Fibroblast of mammary gland (primary cell): ENCODE results near the gene PRKAG2.

Experiments used
- DNase-seq: peaks from one replicate; pipeline ENCODE4 v3.0.0-alpha.2; 2010; ENCODE audit warnings: low read depth
- H3K4me3 ChIP-seq: 2 replicates; pipeline ENCODE4 v1.5.1; 2011; ENCODE audit warnings: low read depth, mild to moderate bottlenecking, low read length, moderate library complexity; ENCODE audit not compliant: control insufficient read depth
- CTCF ChIP-seq: conservative IDR thresholded peaks from 2 replicates; pipeline ENCODE4 v1.5.1; 2011; ENCODE audit warnings: low read depth, low read length, inconsistent platforms; ENCODE audit not compliant: control insufficient read depth, insufficient read depth

The PRKAG2 gene

GRCh38 chr7:151675196-151675920 lies 201.6 kb downstream of the PRKAG2 start:
- no peak overlapping the region for H3K4me3 ChIP-seq
- DNase-seq, result no peak
- no peak for TF ChIP-seq CTCF

GRCh38 chr7:151674161-151674920 lies 202.6 kb downstream of the PRKAG2 start:
- H3K4me3 ChIP-seq, result no peak overlapping the region
- TF ChIP-seq CTCF, result no peak
- no peak for DNase-seq

GRCh38 chr7:151673216-151673615 lies 203.7 kb downstream of the PRKAG2 start:
- no peak for TF ChIP-seq CTCF
- no peak for DNase-seq
- no peak overlapping the region for H3K4me3 ChIP-seq

GRCh38 chr7:151672716-151673115 lies 204.2 kb downstream of the PRKAG2 start:
- TF ChIP-seq CTCF, result no peak
- H3K4me3 ChIP-seq, result no peak overlapping the region
- DNase-seq, result no peak

- DNase-seq, result no peak
- no peak overlapping the region for H3K4me3 ChIP-seq
- TF ChIP-seq CTCF, result no peak
These were observed 205.4 kb downstream of the PRKAG2 start for GRCh38 chr7:151671514-151671913.

- no peak overlapping the region for H3K4me3 ChIP-seq
- TF ChIP-seq CTCF, result no peak
- no peak for DNase-seq
These were observed 207.2 kb downstream of the PRKAG2 start for GRCh38 chr7:151669762-151670161.

GRCh38 chr7:151666886-151667285 lies 210.0 kb downstream of the PRKAG2 start:
- TF ChIP-seq CTCF, result no peak
- DNase-seq, result no peak

More at GRCh38 chr7:151666886-151667285, 210.0 kb downstream of the PRKAG2 start:
- no peak overlapping the region for H3K4me3 ChIP-seq
